K562 (cell line): Measurements from ENCODE around the gene NECTIN2. TPM values are rescaled to one million over a fixed set of nuclear protein-coding genes. Genes with fewer than 3 reads are reported as not detected.

Experiments
- ATAC-seq: fragments of 200-7000 bp; cut with Tn5 transposase; 3 replicates; pipeline ENCODE4 v1.9.1; 2020; ENCODE audit warnings: moderate library complexity
- BruUV-seq: library from RNA; stranded (reverse); fragments of 400-500 nt; replicated peaks from 2 replicates; lab custom pipeline; 2021; lab: Mats Ljungman, UMichigan
- CTCF ChIA-PET: fragments of 300-600 bp; formaldehyde crosslinking; extraction: SDS; loops from one replicate; lab custom pipeline; 2021; ENCODE audit warnings: low intra/inter-chr PET ratio; lab: Yijun Ruan, JAX
- POLR2A ChIA-PET: fragments of 300-600, 350-650 bp; sonication (Branson Sonifier 250); formaldehyde crosslinking; extraction: SDS; loops from one replicate; lab custom pipeline; 2021; ENCODE audit warnings: antibody characterized with exemption, inconsistent platforms; lab: Yijun Ruan, JAX
- DNase-seq, 4 experiments: peaks; one replicate each; pipeline versions ENCODE4 v3.0.0 to v3.0.0-alpha.2; 2011 to 2018; ENCODE audit warnings: low spot score in 3 of 4, mixed read lengths in 3 of 4; ENCODE audit errors: extremely low read depth in 1 of 4
- FAIRE-seq: peaks from 2 replicates; lab custom pipeline; 2011; peaks lifted over from hg19 to GRCh38; lab: Jason Lieb, UNC
- H2AFZ ChIP-seq: 2 replicates; pipeline ENCODE4 v1.6.0; 2011; ENCODE audit warnings: low read depth, low read length, control low read depth, inconsistent platforms
- H3K27ac ChIP-seq: fragments of 200-600 bp; 3 replicates; pipeline ENCODE4 v1.8.0; 2011; ENCODE audit warnings: low read depth, mild to moderate bottlenecking, control low read depth, inconsistent platforms, low read length, moderate library complexity, mixed read lengths; ENCODE audit errors: extremely low read depth
- H3K27me3 ChIP-seq, 2 experiments: fragments of 300-600 bp in 1 of 2; 2 replicates in 1 of 2; 3 replicates in 1 of 2; pipeline versions ENCODE4 v1.6.0 to v1.8.0; 2011; ENCODE audit warnings: inconsistent platforms in 2 of 2, low read length in 2 of 2, mild to moderate bottlenecking in 1 of 2, mixed read lengths in 1 of 2, moderate library complexity in 1 of 2; ENCODE audit not compliant: control insufficient read depth in 2 of 2, insufficient read depth in 2 of 2
- H3K36me3 ChIP-seq: fragments of 300-600 bp; 3 replicates; pipeline ENCODE4 v1.8.0; 2011; ENCODE audit warnings: mild to moderate bottlenecking, low read length, inconsistent platforms; ENCODE audit not compliant: control insufficient read depth, insufficient read depth
- H3K4me1 ChIP-seq, 2 experiments: fragments of 200-600 bp in 1 of 2; replicated peaks in 1 of 2; 2 replicates in 1 of 2; 3 replicates in 1 of 2; pipeline versions ENCODE4 v1.5.1 to v1.8.0; 2011; ENCODE audit warnings: inconsistent platforms in 2 of 2, low read length in 2 of 2, mild to moderate bottlenecking in 1 of 2, mixed read lengths in 1 of 2, moderate library complexity in 1 of 2; ENCODE audit not compliant: control insufficient read depth in 2 of 2, insufficient read depth in 2 of 2
- H3K4me2 ChIP-seq: 2 replicates; pipeline ENCODE4 v1.6.1; 2011; ENCODE audit warnings: low read length, control low read depth, inconsistent platforms, mixed read lengths; ENCODE audit not compliant: insufficient read depth
- H3K4me3 ChIP-seq: fragments of 200-600 bp; sonication (generic), shearing (Covaris generic); 2 replicates; pipeline ENCODE4 v1.5.1; 2016; ENCODE audit warnings: control low read depth, inconsistent platforms
- H3K79me2 ChIP-seq: fragments of 200-600 bp; 3 replicates; pipeline ENCODE4 v1.8.0; 2011; ENCODE audit warnings: low read length, inconsistent platforms; ENCODE audit not compliant: control insufficient read depth, insufficient read depth
- H3K9ac ChIP-seq, 2 experiments: 2 replicates each; pipeline versions ENCODE4 v1.6.0 to v1.6.1; 2011; ENCODE audit warnings: low read depth in 2 of 2, low read length in 2 of 2, control low read depth in 1 of 2, inconsistent platforms in 1 of 2, mild to moderate bottlenecking in 1 of 2, mixed read lengths in 1 of 2; ENCODE audit not compliant: insufficient read depth in 1 of 2
- H3K9me1 ChIP-seq: one replicate; pipeline ENCODE4 v1.6.0; 2011; ENCODE audit warnings: inconsistent platforms, mild to moderate bottlenecking, low read length, moderate library complexity; ENCODE audit not compliant: control insufficient read depth, insufficient read depth
- H3K9me3 ChIP-seq: replicated peaks from 2 replicates; pipeline ENCODE4 v1.5.1; 2011; ENCODE audit warnings: low read depth, low read length, inconsistent platforms; ENCODE audit not compliant: control insufficient read depth, insufficient read depth
- H4K20me1 ChIP-seq: replicated peaks from 2 replicates; pipeline ENCODE4 v1.6.1; 2011; ENCODE audit warnings: low read length, inconsistent platforms, mixed read lengths; ENCODE audit not compliant: control insufficient read depth, insufficient read depth
- ARHGAP35 ChIP-seq: fragments of 450-650 bp; IDR thresholded peaks from 2 replicates; pipeline ENCODE4 v1.6.1; 2018; ENCODE audit not compliant: partially characterized antibody
- CBFA2T2 ChIP-seq: fragments of 450-650 bp; conservative IDR thresholded peaks from 2 replicates; pipeline ENCODE4 v1.6.1; 2017; ENCODE audit warnings: mild to moderate bottlenecking
- CGGBP1 ChIP-seq: fragments of 250-450 bp; sonication (Bioruptor Pico); IDR thresholded peaks from 2 replicates; pipeline ENCODE4 v1.9.0; 2021; ENCODE audit warnings: mild to moderate bottlenecking
- CHD4 ChIP-seq: fragments of 200-600 bp; sonication (generic); IDR thresholded peaks from 3 replicates; pipeline ENCODE4 v1.6.1; 2012; ENCODE audit warnings: low read depth, mild to moderate bottlenecking, mixed read lengths, low read length, inconsistent platforms; ENCODE audit not compliant: insufficient read depth, insufficient replicate concordance, poor library complexity, severe bottlenecking
- EP300 ChIP-seq: IDR thresholded peaks from 2 replicates; pipeline ENCODE4 v1.6.1; 2012; ENCODE audit warnings: low read length, improper control_type of control experiment
- ETV5 ChIP-seq: sonication (generic); formaldehyde crosslinking; IDR thresholded peaks from 2 replicates; pipeline ENCODE4 v1.4.0; 2020; ENCODE audit warnings: low read depth, mild to moderate bottlenecking, missing genetic modification reagents
- GMEB1 ChIP-seq: fragments of 250-450 bp; sonication (Bioruptor Pico); IDR thresholded peaks from 2 replicates; pipeline ENCODE4 v1.4.0; 2020; ENCODE audit warnings: mild to moderate bottlenecking
- NCOA2 ChIP-seq, 2 experiments: fragments of 450-650 bp; IDR thresholded peaks; 2 replicates each; pipeline ENCODE4 v1.6.1; 2018; ENCODE audit warnings: mild to moderate bottlenecking in 2 of 2, moderate library complexity in 1 of 2; ENCODE audit not compliant: partially characterized antibody in 2 of 2
- NUFIP1 ChIP-seq: fragments of 450-650 bp; IDR thresholded peaks from 2 replicates; pipeline ENCODE4 v1.6.1; 2018; ENCODE audit not compliant: partially characterized antibody
- POLR2H ChIP-seq: IDR thresholded peaks from 2 replicates; pipeline ENCODE4 v1.6.1; 2016; ENCODE audit warnings: missing genetic modification characterization, low read depth, mild to moderate bottlenecking, control low read depth, missing compliant biosample characterization, moderate library complexity
- RBFOX2 ChIP-seq: fragments of 200-400 bp; formaldehyde crosslinking; IDR thresholded peaks from 2 replicates; pipeline ENCODE4 v1.6.1; 2017; ENCODE audit warnings: low read depth, mild to moderate bottlenecking, low read length, moderate library complexity
- TFAM ChIP-seq: fragments of 250-450 bp; sonication (Bioruptor Pico); conservative IDR thresholded peaks from 2 replicates; pipeline ENCODE4 v1.5.0; 2021; ENCODE audit warnings: mild to moderate bottlenecking, moderate library complexity
- TFAP4 ChIP-seq: sonication (generic); formaldehyde crosslinking; IDR thresholded peaks from 2 replicates; pipeline ENCODE4 v1.8.0; 2022; ENCODE audit warnings: missing genetic modification reagents, mild to moderate bottlenecking, moderate library complexity, borderline replicate concordance
- ZNF263 ChIP-seq: sonication (generic); formaldehyde crosslinking; IDR thresholded peaks from 2 replicates; pipeline ENCODE4 v1.8.0; 2022; ENCODE audit warnings: mild to moderate bottlenecking, missing genetic modification reagents, borderline replicate concordance
- ZNF436 ChIP-seq: fragments of 250-450, 450-650 bp; sonication (Bioruptor Pico); formaldehyde crosslinking; IDR thresholded peaks from 2 replicates; pipeline ENCODE4 v1.7.0; 2020; ENCODE audit warnings: mild to moderate bottlenecking
- ZZZ3 ChIP-seq: fragments of 450-650 bp; IDR thresholded peaks from 2 replicates; pipeline ENCODE4 v1.6.1; 2016; ENCODE audit warnings: antibody characterized with exemption, mild to moderate bottlenecking, moderate library complexity
- WGBS: fragments of 100-300 bp; shearing (Covaris generic); methylation state at CpG from one replicate; pipeline ENCODE4 v1.1.6; 2016; ENCODE audit warnings: low coverage, mixed read lengths; ENCODE audit not compliant: insufficient coverage; ENCODE audit errors: missing lambda C conversion rate; 5-methylcytosine and 5-hydroxymethylcytosine counted together
- in situ Hi-C: fragments of 300-500 bp; cut with MboI; formaldehyde crosslinking; loops from 4 replicates; pipeline ENCODE4 v1.15.0; 2018; ENCODE audit warnings: inconsistent platforms, mixed read lengths
- intact Hi-C: fragments of 100-400 bp; cut with micrococcal nuclease; formaldehyde crosslinking; loops from 2 replicates; pipeline ENCODE4 v1.14.2; 2022
- polyA plus RNA-seq, 8 experiments: library from polyadenylated mRNA; depleted of rRNA in 4 of 8; stranded (reverse) in 5 of 8; unstranded in 3 of 8; fragments of >200 nt; fragmentation: Nextera tagmentation in 2 of 8; fragmentation: Illumina TruSeq in 1 of 8; extraction: Ambion mirVana in 2 of 8; extraction: Trizol in 1 of 8; gene quantifications; 2 replicates each; pipeline versions ENCODE4 v1.2.1 to v1.2.3, GENCODE V29; 2011 to 2014; ENCODE audit warnings: inconsistent platforms in 1 of 8, missing spikeins in 1 of 8
- total RNA-seq, 7 experiments: library from RNA; depleted of rRNA in 6 of 7; stranded (reverse); fragments of >200 nt in 6 of 7; fragmentation: Illumina TruSeq in 2 of 7; extraction: Trizol in 2 of 7; gene quantifications; 2 replicates each; pipeline versions ENCODE4 v1.2.1 to v1.2.3, GENCODE V29; 2011 to 2021; ENCODE audit warnings: low replicate concordance in 1 of 7
- TF ChIP-seq, protein P1 (sequence below): fragments of 450-650 bp; IDR thresholded peaks from 2 replicates; pipeline ENCODE4 v1.6.1; 2016; ENCODE audit warnings: borderline replicate concordance

NECTIN2 gene
- total and polyA plus RNA-seq, 9 of the 15 experiments (the other 6 are each of a cell fraction or from before 2014, with no cell fraction given), result 3.9 to 94.9 (median 34.9) TPM

DNA sequence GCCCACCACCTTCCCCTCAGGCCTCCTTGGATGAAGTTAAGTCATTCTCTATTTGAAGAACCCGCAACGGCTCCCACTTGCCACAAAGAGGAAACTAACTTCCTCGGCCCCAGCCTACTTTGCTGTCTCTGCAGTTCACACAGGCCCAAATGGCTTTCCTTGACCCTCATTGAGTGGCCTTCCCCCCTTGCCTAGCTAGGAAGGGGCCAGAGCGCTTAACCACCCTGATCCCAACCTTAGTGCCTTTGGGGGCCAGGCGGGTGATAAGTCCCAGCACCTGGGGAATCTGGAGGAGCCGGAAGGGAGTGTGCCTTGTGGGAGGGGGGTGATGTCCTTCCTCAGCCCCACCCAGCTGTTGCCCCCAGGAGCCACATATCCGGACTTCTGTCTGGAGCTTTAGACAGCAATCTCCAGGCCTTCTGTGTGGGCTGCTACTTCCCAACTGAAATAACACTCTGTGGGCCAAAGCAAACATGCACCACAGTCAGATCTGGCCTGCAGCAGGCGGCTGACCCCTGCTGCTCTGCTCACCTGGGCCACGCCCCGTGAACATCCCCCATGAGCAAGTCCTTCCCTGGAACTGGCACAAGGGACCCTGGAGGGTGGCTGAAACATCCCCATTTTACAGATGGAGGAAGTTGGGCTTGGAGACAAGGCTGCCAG lies 10.5 kb downstream of the NECTIN2 start (continued):
- TF ChIP-seq TFAP4 (peak; percentile 57; the same call in 1 of the 2 replicates), EP300 (peak; percentile 36; the same call in 1 of the 2 replicates), CBFA2T2 (peak; percentile 52), ETV5 (CRISPR knock-in tag) (peak; percentile 43; the same call in 1 of the 2 replicates), CHD4 (peak; percentile 4)

DNA sequence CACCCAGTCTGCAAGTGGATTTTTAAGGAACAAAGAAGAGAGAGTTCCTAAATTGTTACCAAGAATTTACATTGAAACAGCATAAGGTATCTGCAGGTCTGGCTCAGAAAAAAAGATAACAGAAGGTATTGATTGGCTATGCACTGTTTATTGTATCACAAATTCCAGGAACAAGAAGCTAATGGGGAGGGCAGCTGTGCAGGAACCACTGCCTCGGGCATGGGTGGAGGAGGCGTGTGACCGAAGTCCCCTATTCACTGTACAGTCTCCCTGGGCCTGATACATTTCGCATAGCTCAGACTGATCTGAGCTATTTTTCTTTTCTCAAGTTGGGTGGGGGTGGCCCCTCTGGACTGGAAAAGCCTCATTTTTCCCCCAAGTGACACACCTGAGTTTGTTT lies 11.7 kb downstream of the NECTIN2 start:
- DNase-seq (no peak), ATAC-seq (no peak), FAIRE-seq (no peak)
- H3K9ac ChIP-seq, result no peak overlapping the region
- H3K79me2 ChIP-seq, result peaks cover 43% of the 10 kb centered on the region
- 71% methylated on average over 4 of the region's 4 CpGs for WGBS
- H3K4me3 ChIP-seq, result no peak overlapping the region
- H3K27me3 ChIP-seq, result no peaks in the 10 kb centered on the region
- peaks cover 30% of the 10 kb centered on the region for H3K36me3 ChIP-seq
- H4K20me1 ChIP-seq, result peaks cover 13% of the 10 kb centered on the region; the same call in 1 of the 2 replicates
- H2AFZ ChIP-seq, result no peak overlapping the region
- no peak overlapping the region for H3K4me2 ChIP-seq
- no peak overlapping the region for H3K27ac ChIP-seq
- in situ Hi-C loops, result no loop called here
- ChIA-PET CTCF (no interaction called here), POLR2A (no interaction called here)
- BruUV-seq, result no TSS peak
- H3K4me1 ChIP-seq, result peaks cover 11 to 14% of the 10 kb centered on the region in 2 experiments
- peaks cover 4% of the 10 kb centered on the region for H3K9me1 ChIP-seq
- intact Hi-C loops, result no loop called here
- no peaks in the 10 kb centered on the region for H3K9me3 ChIP-seq
- TF ChIP-seq GMEB1, result no peak
- TF ChIP-seq ZZZ3, result no peak
- TF ChIP-seq ZNF436 (CRISPR knock-in tag), result no peak
- no peak for TF ChIP-seq ARHGAP35
- TF ChIP-seq NCOA2 (IDR thresholded peaks at IDR 0.05; ENCODE audit: partially characterized antibody in 2 of 2), result no peak
- TF ChIP-seq ZNF263 (CRISPR knock-in tag), result no peak
- no peak for TF ChIP-seq RBFOX2
- TF ChIP-seq, protein P1, sequence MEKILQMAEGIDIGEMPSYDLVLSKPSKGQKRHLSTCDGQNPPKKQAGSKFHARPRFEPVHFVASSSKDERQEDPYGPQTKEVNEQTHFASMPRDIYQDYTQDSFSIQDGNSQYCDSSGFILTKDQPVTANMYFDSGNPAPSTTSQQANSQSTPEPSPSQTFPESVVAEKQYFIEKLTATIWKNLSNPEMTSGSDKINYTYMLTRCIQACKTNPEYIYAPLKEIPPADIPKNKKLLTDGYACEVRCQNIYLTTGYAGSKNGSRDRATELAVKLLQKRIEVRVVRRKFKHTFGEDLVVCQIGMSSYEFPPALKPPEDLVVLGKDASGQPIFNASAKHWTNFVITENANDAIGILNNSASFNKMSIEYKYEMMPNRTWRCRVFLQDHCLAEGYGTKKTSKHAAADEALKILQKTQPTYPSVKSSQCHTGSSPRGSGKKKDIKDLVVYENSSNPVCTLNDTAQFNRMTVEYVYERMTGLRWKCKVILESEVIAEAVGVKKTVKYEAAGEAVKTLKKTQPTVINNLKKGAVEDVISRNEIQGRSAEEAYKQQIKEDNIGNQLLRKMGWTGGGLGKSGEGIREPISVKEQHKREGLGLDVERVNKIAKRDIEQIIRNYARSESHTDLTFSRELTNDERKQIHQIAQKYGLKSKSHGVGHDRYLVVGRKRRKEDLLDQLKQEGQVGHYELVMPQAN, result no peak
- no peak for TF ChIP-seq POLR2H
- TF ChIP-seq NUFIP1, result no peak
- TF ChIP-seq TFAM (CRISPR knock-in tag), result no peak
- TF ChIP-seq CGGBP1 (CRISPR knock-in tag), result no peak
- TF ChIP-seq, all 486 proteins: peak for 0
